HepG2 (cell line): ENCODE measurements around the gene NR1H2. TPM values are rescaled to one million over a fixed set of nuclear protein-coding genes. Genes with fewer than 3 reads are reported as not detected.

Experiments
- ATAC-seq: fragments of 200-7000 bp; cut with Tn5 transposase; 3 replicates; pipeline ENCODE4 v1.9.1; 2020; ENCODE audit warnings: mild to moderate bottlenecking, moderate library complexity
- BruUV-seq: library from RNA; stranded (reverse); fragments of 400-500 nt; replicated peaks from 2 replicates; lab custom pipeline; 2021; lab: Mats Ljungman, UMichigan
- CTCF ChIA-PET: fragments of 300-600 bp; formaldehyde crosslinking; extraction: SDS; loops from one replicate; lab custom pipeline; 2021; ENCODE audit warnings: low total read pairs, inconsistent platforms, low intra/inter-chr PET ratio; lab: Yijun Ruan, JAX
- POLR2A ChIA-PET: fragments of 350-600 bp; sonication (Branson Sonifier 250); formaldehyde crosslinking; loops from one replicate; lab custom pipeline; 2020; ENCODE audit warnings: antibody characterized with exemption, inconsistent platforms; lab: Yijun Ruan, JAX
- DNase-seq: peaks from one replicate; pipeline ENCODE4 v3.0.0-alpha.2; 2015; ENCODE audit warnings: low spot score
- FAIRE-seq: peaks from 3 replicates; lab custom pipeline; 2011; peaks lifted over from hg19 to GRCh38; lab: Jason Lieb, UNC
- H2AFZ ChIP-seq: one replicate; pipeline ENCODE4 v1.6.1; 2011; ENCODE audit warnings: low read length, inconsistent platforms
- H3K27ac ChIP-seq: fragments of 300-600 bp; 3 replicates; pipeline ENCODE4 v1.8.0; 2011; ENCODE audit warnings: mixed run types, mild to moderate bottlenecking, mixed read lengths, low read length, inconsistent platforms; ENCODE audit not compliant: insufficient read depth; ENCODE audit errors: extremely low read length
- H3K27me3 ChIP-seq, 2 experiments: fragments of 200-600 bp in 1 of 2; 2 replicates in 1 of 2; 3 replicates in 1 of 2; pipeline versions ENCODE4 v1.6.0 to v1.8.0; 2011; ENCODE audit warnings: low read length in 2 of 2, mild to moderate bottlenecking in 2 of 2, moderate library complexity in 2 of 2, inconsistent platforms in 1 of 2; ENCODE audit not compliant: insufficient read depth in 2 of 2, control insufficient read depth in 1 of 2
- H3K36me3 ChIP-seq, 2 experiments: fragments of 200-600 bp in 1 of 2; replicated peaks in 1 of 2; 2 replicates in 1 of 2; 3 replicates in 1 of 2; pipeline versions ENCODE4 v1.5.1 to v1.8.0; 2011; ENCODE audit warnings: low read length in 2 of 2, inconsistent platforms in 1 of 2; ENCODE audit not compliant: insufficient read depth in 2 of 2, control insufficient read depth in 1 of 2
- H3K4me1 ChIP-seq: 2 replicates; pipeline ENCODE4 v1.5.1; 2012; ENCODE audit warnings: low read length, inconsistent platforms; ENCODE audit not compliant: insufficient read depth
- H3K4me2 ChIP-seq: 2 replicates; pipeline ENCODE4 v1.6.0; 2011; ENCODE audit warnings: low read depth, low read length, inconsistent platforms
- H3K4me3 ChIP-seq, 3 experiments: fragments of 200-600 bp in 1 of 3; sonication (generic), shearing (Covaris generic) in 1 of 3; replicated peaks in 1 of 3; 2 replicates each; pipeline ENCODE4 v1.5.1; 2011 to 2016; ENCODE audit warnings: low read length in 3 of 3, inconsistent platforms in 2 of 3, low read depth in 2 of 3, mild to moderate bottlenecking in 2 of 3, control low read depth in 1 of 3, mixed read lengths in 1 of 3; ENCODE audit not compliant: insufficient read depth in 1 of 3
- H3K79me2 ChIP-seq: one replicate; pipeline ENCODE4 v1.6.1; 2011; ENCODE audit warnings: low read length, inconsistent platforms; ENCODE audit not compliant: insufficient read depth
- H3K9ac ChIP-seq: 2 replicates; pipeline ENCODE4 v1.6.0; 2011; ENCODE audit warnings: mild to moderate bottlenecking, low read depth, low read length, inconsistent platforms; ENCODE audit not compliant: insufficient read depth
- H3K9me3 ChIP-seq: 2 replicates; pipeline ENCODE4 v1.5.1; 2012; ENCODE audit warnings: mild to moderate bottlenecking, low read length
- H4K20me1 ChIP-seq: 2 replicates; pipeline ENCODE4 v1.6.0; 2011; ENCODE audit warnings: inconsistent platforms, mild to moderate bottlenecking, low read length, moderate library complexity; ENCODE audit not compliant: insufficient read depth
- ARID2 ChIP-seq: sonication (generic); formaldehyde crosslinking; IDR thresholded peaks from 2 replicates; pipeline ENCODE4 v1.8.1; 2022; ENCODE audit warnings: mild to moderate bottlenecking, missing genetic modification reagents, borderline replicate concordance
- ATF7-NPFF ChIP-seq: sonication (generic); formaldehyde crosslinking; IDR thresholded peaks from 2 replicates; pipeline ENCODE4 v1.8.1; 2023; ENCODE audit warnings: mild to moderate bottlenecking, low read depth, missing genetic modification reagents, moderate library complexity
- BCL6 ChIP-seq: IDR thresholded peaks from 2 replicates; pipeline ENCODE4 v1.6.1; 2016; ENCODE audit warnings: missing genetic modification reagents, missing compliant biosample characterization
- KDM5A ChIP-seq: fragments of 200-600 bp; sonication (generic); IDR thresholded peaks from 2 replicates; pipeline ENCODE4 v1.7.0; 2018; ENCODE audit warnings: antibody characterized with exemption, mild to moderate bottlenecking, low read length, borderline replicate concordance
- MXD4 ChIP-seq: IDR thresholded peaks from 2 replicates; pipeline ENCODE4 v1.6.1; 2016; ENCODE audit warnings: mild to moderate bottlenecking, missing biosample characterization, missing genetic modification reagents
- NKX3-1 ChIP-seq: sonication (generic); formaldehyde crosslinking; IDR thresholded peaks from 2 replicates; pipeline ENCODE4 v1.5.0; 2020; ENCODE audit warnings: missing genetic modification reagents
- PHF21A ChIP-seq: sonication (generic); formaldehyde crosslinking; IDR thresholded peaks from 2 replicates; pipeline ENCODE4 v1.5.0; 2020; ENCODE audit warnings: mild to moderate bottlenecking, missing genetic modification reagents
- POLR2A ChIP-seq, 2 experiments: IDR thresholded peaks; 2 replicates each; pipeline ENCODE4 v1.6.1; 2011; ENCODE audit warnings: low read depth in 2 of 2, low read length in 2 of 2, mild to moderate bottlenecking in 1 of 2, moderate library complexity in 1 of 2; ENCODE audit not compliant: insufficient read depth in 1 of 2
- TP53 ChIP-seq: sonication (generic); formaldehyde crosslinking; conservative IDR thresholded peaks from 2 replicates; pipeline ENCODE4 v1.4.0; 2020; ENCODE audit warnings: missing genetic modification reagents
- U2AF1 ChIP-seq: fragments of 200-400 bp; formaldehyde crosslinking; optimal IDR thresholded peaks from 2 replicates; pipeline ENCODE3; 2017; ENCODE audit warnings: mild to moderate bottlenecking, low read depth, low read length
- ZC3H13 ChIP-seq: sonication (generic); formaldehyde crosslinking; IDR thresholded peaks from 2 replicates; pipeline ENCODE4 v1.8.1; 2023; ENCODE audit warnings: mild to moderate bottlenecking, missing genetic modification reagents, moderate library complexity
- ZIK1 ChIP-seq: sonication (generic); formaldehyde crosslinking; IDR thresholded peaks from 2 replicates; pipeline ENCODE4 v1.5.0; 2020; ENCODE audit warnings: mild to moderate bottlenecking, low read depth, missing genetic modification reagents, borderline replicate concordance
- ZNF230 ChIP-seq: sonication (generic); formaldehyde crosslinking; IDR thresholded peaks from 2 replicates; pipeline ENCODE4 v1.4.0; 2020; ENCODE audit warnings: mild to moderate bottlenecking, missing genetic modification reagents
- ZNF383 ChIP-seq: sonication (generic); formaldehyde crosslinking; IDR thresholded peaks from 2 replicates; pipeline ENCODE4 v1.4.0; 2020; ENCODE audit warnings: missing genetic modification reagents, mild to moderate bottlenecking, borderline replicate concordance
- ZNF589 ChIP-seq: sonication (generic); formaldehyde crosslinking; conservative IDR thresholded peaks from 2 replicates; pipeline ENCODE4 v1.8.0; 2022; ENCODE audit warnings: mild to moderate bottlenecking, moderate library complexity, missing genetic modification reagents
- ZNF850 ChIP-seq: sonication (generic); formaldehyde crosslinking; conservative IDR thresholded peaks from 2 replicates; pipeline ENCODE4 v1.9.0; 2021; ENCODE audit warnings: mild to moderate bottlenecking, missing genetic modification reagents
- ZSCAN29 ChIP-seq: sonication (generic); formaldehyde crosslinking; conservative IDR thresholded peaks from 2 replicates; pipeline ENCODE4 v1.4.0; 2020; ENCODE audit warnings: mild to moderate bottlenecking, missing genetic modification reagents
- WGBS: methylation state at CpG from one replicate; pipeline ENCODE4 v1.1.6; 2017; ENCODE audit warnings: low lambda C conversion rate; 5-methylcytosine and 5-hydroxymethylcytosine counted together
- in situ Hi-C: cut with HindIII; loops from 2 replicates; pipeline ENCODE4 v1.10.0; 2017; ENCODE audit warnings: low pct_unique_long_range_greater_than_20kb; ENCODE audit not compliant: extremely low pct_ligation_motif_present
- intact Hi-C: fragments of 100-400 bp; cut with micrococcal nuclease; formaldehyde crosslinking; loops from one replicate; pipeline ENCODE4 v1.10.0; 2022; ENCODE audit not compliant: unreplicated experiment
- polyA plus RNA-seq, 8 experiments: library from polyadenylated mRNA; depleted of rRNA in 3 of 8; stranded (reverse) in 7 of 8; unstranded in 1 of 8; fragments of >200 nt; fragmentation: Illumina TruSeq in 4 of 8; extraction: Trizol in 4 of 8; gene quantifications; 2 replicates each; pipeline versions ENCODE4 v1.2.1 to v1.2.3, GENCODE V29; 2011 to 2016; ENCODE audit warnings: low read depth in 4 of 8, missing spikeins in 1 of 8, mixed read lengths in 1 of 8; ENCODE audit not compliant: insufficient read depth in 1 of 8
- total RNA-seq, 5 experiments: library from RNA; depleted of rRNA; stranded (reverse); fragments of >200 nt; fragmentation: Illumina TruSeq; extraction: Trizol; gene quantifications; 2 replicates each; pipeline ENCODE4 v1.2.3, GENCODE V29; 2016; ENCODE audit warnings: low read depth in 1 of 5
- TF ChIP-seq, protein P1 (sequence below): sonication (generic); formaldehyde crosslinking; IDR thresholded peaks from 2 replicates; pipeline ENCODE4 v1.5.1; 2020; ENCODE audit warnings: mild to moderate bottlenecking, missing genetic modification reagents, moderate library complexity
- TF ChIP-seq, protein P2 (sequence below): fragments of 450-650 bp; IDR thresholded peaks from 2 replicates; pipeline ENCODE4 v1.6.1; 2017
- TF ChIP-seq, protein P3 (sequence below), 2 experiments: fragments of 450-650 bp in 1 of 2; sonication (generic) in 1 of 2; formaldehyde crosslinking; IDR thresholded peaks; 2 replicates each; pipeline versions ENCODE4 v1.5.0 to v1.8.0; 2020 to 2022; ENCODE audit warnings: mild to moderate bottlenecking in 1 of 2, missing genetic modification reagents in 1 of 2

Gene NR1H2
- total and polyA plus RNA-seq, 2 of the 13 experiments (the other 11 are each of a cell fraction or from before 2014, with no cell fraction given): 10.3 to 13.5 TPM

DNA sequence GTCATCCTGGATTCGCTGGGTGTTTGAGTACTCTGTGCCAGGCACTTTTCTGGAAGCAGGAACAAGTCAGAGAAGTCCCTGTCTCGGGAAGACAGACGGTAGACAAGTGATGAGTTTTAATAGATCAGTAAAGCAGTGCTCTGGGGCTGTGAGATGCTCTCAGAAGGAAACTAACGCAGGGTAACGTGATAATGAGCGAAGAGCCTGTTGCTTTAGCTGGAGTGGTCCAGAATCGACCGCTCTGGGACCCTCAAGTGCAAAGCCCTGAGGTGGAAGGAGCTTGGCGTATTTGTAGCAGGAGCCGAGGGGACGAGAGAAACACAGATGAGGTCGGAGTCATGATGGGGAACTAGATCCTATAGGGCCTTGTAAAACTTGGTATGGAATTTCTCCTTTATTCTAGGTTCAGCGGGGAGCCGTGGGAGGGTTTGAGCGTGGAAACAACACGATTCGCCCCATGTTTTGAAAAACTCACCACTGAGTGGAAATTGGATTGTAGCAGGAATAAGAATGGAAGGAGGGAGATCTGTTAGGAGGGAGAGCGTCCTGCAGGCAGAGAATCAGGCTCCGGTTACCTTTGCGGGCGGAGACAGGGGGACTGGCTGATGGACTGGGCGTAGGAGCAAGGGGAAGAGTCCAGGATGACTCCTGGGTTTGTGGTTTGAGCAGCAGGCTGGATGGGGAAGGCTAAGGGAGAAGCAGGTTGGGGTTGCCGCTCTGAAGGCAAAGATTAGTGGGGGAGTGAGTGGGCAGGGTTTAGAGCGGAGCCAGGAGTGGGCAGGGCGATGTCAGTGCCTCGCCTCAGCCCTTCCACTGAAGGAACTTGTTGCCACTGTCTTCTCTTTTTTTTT is 8.7 kb downstream of the NR1H2 start:
- ATAC-seq (peak; percentile 4), DNase-seq (no peak), FAIRE-seq (no peak)
- H3K4me1 ChIP-seq: peaks cover 22% of the 10 kb centered on the region
- peaks cover 9 to 22% of the 10 kb centered on the region in 2 experiments for H3K36me3 ChIP-seq
- no peaks in the 10 kb centered on the region for H4K20me1 ChIP-seq
- peak overlapping the region; percentile 77 for H3K9ac ChIP-seq
- peak overlapping the region; percentile 70 to 78 (median 72) for H3K4me3 ChIP-seq
- H3K79me2 ChIP-seq: peaks cover 29% of the 10 kb centered on the region
- POLR2A ChIA-PET: interaction anchor here (0.5 to 1.7 kb wide), 11 partner anchors 9 to 420 kb away, joined by 3 to 12 read pairs (median 4); partner anchors contain the start of genes JOSD2, KCNC3 and NR1H2
- no peak overlapping the region for H2AFZ ChIP-seq
- TSS peak; percentile 54 for BruUV-seq
- peak overlapping the region; percentile 97 for H3K4me2 ChIP-seq
- no peaks in the 10 kb centered on the region for H3K27me3 ChIP-seq
- in situ Hi-C loops: no loop called here
- no peaks in the 10 kb centered on the region for H3K9me3 ChIP-seq
- peak overlapping the region; percentile 87 for H3K27ac ChIP-seq
- CTCF ChIA-PET: no interaction called here
- intact Hi-C loops: no loop called here
- 12% methylated on average over 26 of the region's 26 CpGs for WGBS
- TF ChIP-seq ARID2 (CRISPR knock-in tag): 0 out of 2 replicates have a peak, but pooled peaks have one; percentile 69
- peak; percentile 52; the same call in 1 of the 2 replicates for TF ChIP-seq PHF21A (CRISPR knock-in tag)
- peak; percentile 24 for TF ChIP-seq U2AF1
- TF ChIP-seq ZIK1 (CRISPR knock-in tag): 0 out of 2 replicates have a peak, but pooled peaks have one; percentile 1
- TF ChIP-seq MXD4: 0 out of 2 replicates have a peak, but pooled peaks have one; percentile 52
- 0 out of 2 replicates have a peak, but pooled peaks have one; percentile 51 for TF ChIP-seq ZSCAN29 (CRISPR knock-in tag)
- TF ChIP-seq, protein P1, sequence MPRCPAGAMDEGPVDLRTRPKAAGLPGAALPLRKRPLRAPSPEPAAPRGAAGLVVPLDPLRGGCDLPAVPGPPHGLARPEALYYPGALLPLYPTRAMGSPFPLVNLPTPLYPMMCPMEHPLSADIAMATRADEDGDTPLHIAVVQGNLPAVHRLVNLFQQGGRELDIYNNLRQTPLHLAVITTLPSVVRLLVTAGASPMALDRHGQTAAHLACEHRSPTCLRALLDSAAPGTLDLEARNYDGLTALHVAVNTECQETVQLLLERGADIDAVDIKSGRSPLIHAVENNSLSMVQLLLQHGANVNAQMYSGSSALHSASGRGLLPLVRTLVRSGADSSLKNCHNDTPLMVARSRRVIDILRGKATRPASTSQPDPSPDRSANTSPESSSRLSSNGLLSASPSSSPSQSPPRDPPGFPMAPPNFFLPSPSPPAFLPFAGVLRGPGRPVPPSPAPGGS (CRISPR knock-in tag): 0 out of 2 replicates have a peak, but pooled peaks have one; percentile 6
- no peak for TF ChIP-seq ZNF383 (CRISPR knock-in tag)
- TF ChIP-seq BCL6 (CRISPR knock-in tag): no peak
- TF ChIP-seq ZC3H13 (CRISPR knock-in tag): no peak
- 0 out of 4 replicates have a peak, but pooled peaks of 1 of the 2 experiments have one; percentile 4 for TF ChIP-seq POLR2A (IDR thresholded peaks at IDR 0.05; ENCODE audit: insufficient read depth in 1 of 2, low read depth in 2 of 2, low read length in 2 of 2)
- TF ChIP-seq, protein P2, sequence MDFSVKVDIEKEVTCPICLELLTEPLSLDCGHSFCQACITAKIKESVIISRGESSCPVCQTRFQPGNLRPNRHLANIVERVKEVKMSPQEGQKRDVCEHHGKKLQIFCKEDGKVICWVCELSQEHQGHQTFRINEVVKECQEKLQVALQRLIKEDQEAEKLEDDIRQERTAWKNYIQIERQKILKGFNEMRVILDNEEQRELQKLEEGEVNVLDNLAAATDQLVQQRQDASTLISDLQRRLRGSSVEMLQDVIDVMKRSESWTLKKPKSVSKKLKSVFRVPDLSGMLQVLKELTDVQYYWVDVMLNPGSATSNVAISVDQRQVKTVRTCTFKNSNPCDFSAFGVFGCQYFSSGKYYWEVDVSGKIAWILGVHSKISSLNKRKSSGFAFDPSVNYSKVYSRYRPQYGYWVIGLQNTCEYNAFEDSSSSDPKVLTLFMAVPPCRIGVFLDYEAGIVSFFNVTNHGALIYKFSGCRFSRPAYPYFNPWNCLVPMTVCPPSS: no peak
- TF ChIP-seq TP53 (CRISPR knock-in tag): no peak
- TF ChIP-seq, protein P3, sequence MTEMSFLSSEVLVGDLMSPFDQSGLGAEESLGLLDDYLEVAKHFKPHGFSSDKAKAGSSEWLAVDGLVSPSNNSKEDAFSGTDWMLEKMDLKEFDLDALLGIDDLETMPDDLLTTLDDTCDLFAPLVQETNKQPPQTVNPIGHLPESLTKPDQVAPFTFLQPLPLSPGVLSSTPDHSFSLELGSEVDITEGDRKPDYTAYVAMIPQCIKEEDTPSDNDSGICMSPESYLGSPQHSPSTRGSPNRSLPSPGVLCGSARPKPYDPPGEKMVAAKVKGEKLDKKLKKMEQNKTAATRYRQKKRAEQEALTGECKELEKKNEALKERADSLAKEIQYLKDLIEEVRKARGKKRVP (CRISPR knock-in tag; IDR thresholded peaks at IDR 0.05): 0 out of 4 replicates have a peak, but pooled peaks of 1 of the 2 experiments have one; percentile 9
- TF ChIP-seq NKX3-1 (CRISPR knock-in tag): 0 out of 2 replicates have a peak, but pooled peaks have one; percentile 3
- peak; percentile 42; the same call in 1 of the 2 replicates for TF ChIP-seq ZNF230 (CRISPR knock-in tag)
- TF ChIP-seq KDM5A: peak; percentile 57; the same call in 1 of the 2 replicates
- 0 out of 2 replicates have a peak, but pooled peaks have one; percentile 11 for TF ChIP-seq ATF7-NPFF (CRISPR knock-in tag)
- TF ChIP-seq ZNF589 (CRISPR knock-in tag): 0 out of 2 replicates have a peak, but pooled peaks have one; percentile 9
- TF ChIP-seq ZNF850 (CRISPR knock-in tag): no peak
